GM23248 (cell line): ENCODE data around the gene TAF4. TPM values are rescaled to one million over a fixed set of nuclear protein-coding genes. Genes with fewer than 3 reads are reported as not detected.

Experiments
- DNase-seq: peaks from one replicate; pipeline ENCODE4 v3.0.0-alpha.2; 2015
- H2AFZ ChIP-seq: fragments of 200-600 bp; sonication (generic); 2 replicates; pipeline ENCODE4 v1.6.1; 2016; ENCODE audit warnings: antibody characterized with exemption
- H3F3A ChIP-seq: fragments of 200-600 bp; sonication (generic); 2 replicates; pipeline ENCODE4 v1.6.1; 2016; ENCODE audit warnings: mild to moderate bottlenecking, antibody characterized with exemption, mixed run types; ENCODE audit not compliant: insufficient read depth
- H3K27ac ChIP-seq: fragments of 200-600 bp; sonication (generic); 2 replicates; pipeline ENCODE4 v1.5.1; 2016; ENCODE audit warnings: mild to moderate bottlenecking
- H3K27me3 ChIP-seq: fragments of 200-600 bp; sonication (generic); replicated peaks from 2 replicates; pipeline ENCODE4 v1.6.1; 2016; ENCODE audit warnings: mild to moderate bottlenecking; ENCODE audit not compliant: insufficient read depth
- H3K36me3 ChIP-seq: fragments of 200-600 bp; sonication (generic); 2 replicates; pipeline ENCODE4 v1.6.1; 2016; ENCODE audit warnings: low read depth, mild to moderate bottlenecking
- H3K4me1 ChIP-seq: fragments of 200-600 bp; sonication (generic); 2 replicates; pipeline ENCODE4 v1.6.1; 2016; ENCODE audit warnings: mild to moderate bottlenecking; ENCODE audit not compliant: insufficient read depth
- H3K4me2 ChIP-seq: fragments of 200-600 bp; sonication (generic); one replicate; pipeline ENCODE4 v1.6.1; 2016; ENCODE audit warnings: mild to moderate bottlenecking; ENCODE audit not compliant: unreplicated experiment
- H3K4me3 ChIP-seq: fragments of 200-600 bp; sonication (generic); 2 replicates; pipeline ENCODE4 v1.5.1; 2016; ENCODE audit warnings: mild to moderate bottlenecking
- H3K79me2 ChIP-seq: fragments of 200-600 bp; sonication (generic); 2 replicates; pipeline ENCODE4 v1.6.1; 2016; ENCODE audit warnings: mild to moderate bottlenecking; ENCODE audit not compliant: insufficient read depth
- H3K9ac ChIP-seq: fragments of 200-600 bp; sonication (generic); 2 replicates; pipeline ENCODE4 v1.6.1; 2016; ENCODE audit warnings: mild to moderate bottlenecking
- H3K9me2 ChIP-seq: fragments of 200-600 bp; sonication (generic); 2 replicates; pipeline ENCODE4 v1.6.1; 2016; ENCODE audit warnings: mixed run types, mild to moderate bottlenecking, moderate library complexity; ENCODE audit not compliant: insufficient read depth
- H3K9me3 ChIP-seq: fragments of 200-600 bp; sonication (generic); one replicate; pipeline ENCODE4 v1.6.1; 2017; ENCODE audit warnings: low read depth
- H4K20me1 ChIP-seq: fragments of 200-600 bp; sonication (generic); 2 replicates; pipeline ENCODE4 v1.6.0; 2016; ENCODE audit not compliant: insufficient read depth
- EZH2 ChIP-seq: fragments of 200-600 bp; sonication (generic); IDR thresholded peaks from 2 replicates; pipeline ENCODE4 v1.6.1; 2018; ENCODE audit warnings: antibody characterized with exemption, mild to moderate bottlenecking; ENCODE audit not compliant: insufficient read depth, poor library complexity, severe bottlenecking
- EZH2phosphoT487 ChIP-seq: fragments of 200-600 bp; sonication (generic); IDR thresholded peaks from 2 replicates; pipeline ENCODE4 v1.6.1; 2018; ENCODE audit warnings: antibody characterized with exemption, moderate library complexity, mild to moderate bottlenecking, low read depth; ENCODE audit not compliant: insufficient read depth
- WGBS, 2 experiments: methylation state at CpG; one replicate each; pipeline ENCODE4 v1.1.6; 2015 to 2017; ENCODE audit warnings: low lambda C conversion rate in 2 of 2, low coverage in 1 of 2; ENCODE audit errors: missing lambda C conversion rate in 2 of 2; 5-methylcytosine and 5-hydroxymethylcytosine counted together
- in situ Hi-C: fragments of 300-500 bp; cut with MboI; formaldehyde crosslinking; loops from 2 replicates; pipeline ENCODE4 v1.15.0; 2020
- polyA plus RNA-seq: library from polyadenylated mRNA; unstranded; fragments of >200 nt; fragmentation: Nextera tagmentation; extraction: Ambion mirVana; gene quantifications from 2 replicates; pipeline ENCODE4 v1.2.1, GENCODE V29; 2016
- total RNA-seq: library from RNA; depleted of rRNA; stranded (reverse); fragments of >200 nt; shearing (Covaris generic); gene quantifications from 2 replicates; pipeline ENCODE4 v1.2.3, GENCODE V29; 2014

The TAF4 gene
- total and polyA plus RNA-seq, 2 experiments from 2014 or later = 1.4 to 2.9 TPM

DNA sequence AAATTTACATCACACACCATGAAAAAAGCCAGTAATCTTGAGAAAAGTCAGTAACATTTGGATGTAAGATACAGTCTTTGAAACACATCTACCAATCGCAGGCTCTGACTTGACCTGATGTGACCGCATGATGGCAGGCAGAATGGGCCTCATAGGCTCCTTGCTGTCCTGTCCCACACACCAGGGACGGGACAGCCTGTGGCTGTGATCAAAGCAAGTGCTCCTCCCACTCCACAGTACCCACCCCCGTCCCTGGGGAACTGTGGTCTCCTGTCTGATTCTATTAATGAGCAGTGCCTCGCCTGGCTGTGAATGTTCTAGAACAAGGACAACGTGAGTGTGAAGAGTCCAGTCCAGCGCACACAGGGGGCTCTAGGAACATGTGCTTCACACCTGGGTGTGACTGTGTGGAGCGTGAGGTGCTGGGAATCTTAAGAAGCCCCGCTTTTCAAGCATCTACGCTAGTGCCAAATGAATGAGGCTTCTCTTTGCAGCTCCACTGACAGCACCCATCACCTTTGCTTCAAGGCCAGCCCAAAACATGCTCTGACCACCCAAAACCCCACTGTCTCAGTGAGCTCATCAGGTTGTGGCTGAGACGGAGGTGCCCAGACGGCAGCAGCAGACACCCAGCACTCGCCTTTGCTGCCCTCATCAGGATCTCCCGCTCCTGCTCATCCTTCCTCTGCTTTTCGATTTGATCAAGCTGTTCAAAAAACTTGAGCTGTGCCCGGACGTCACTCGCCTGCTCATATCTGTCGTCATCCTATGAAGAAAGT is 67.1 kb downstream of the TAF4 start:
- WGBS, 2 experiments = 89 to 91% methylated on average over 19 of the region's 19 CpGs
- in situ Hi-C loops = no loop called here
- TF ChIP-seq EZH2 (no peak), EZH2phosphoT487 (no peak)

DNA sequence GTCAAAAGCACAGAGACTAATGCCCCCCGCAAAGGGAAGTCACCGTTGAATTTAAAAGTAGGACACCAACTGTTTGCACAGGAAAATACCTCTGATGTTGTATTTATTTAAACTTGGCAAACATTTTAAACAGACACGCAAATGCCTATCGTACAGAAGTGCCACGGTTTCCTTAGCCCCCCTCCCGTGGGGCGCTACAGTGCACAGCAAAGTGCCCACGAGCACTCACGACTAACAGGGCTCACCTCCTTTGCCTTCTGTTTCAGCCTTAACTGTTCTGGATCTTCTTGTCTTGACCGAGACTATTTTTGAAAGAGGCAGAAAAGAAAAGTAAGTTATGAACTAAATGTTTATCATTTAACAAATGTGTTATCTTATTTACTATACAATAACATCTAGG is 67.8 kb downstream of the TAF4 start:
- Histone ChIP-seq H3K79me2 (no peaks in the 10 kb centered on the region), H3K36me3 (peaks cover 5% of the 10 kb centered on the region; the same call in 1 of the 2 replicates), H3F3A (no peaks in the 10 kb centered on the region), H3K4me1 (no peaks in the 10 kb centered on the region), H3K27ac (no peak overlapping the region), H3K4me3 (no peak overlapping the region), H3K27me3 (no peaks in the 10 kb centered on the region), H3K9me2 (no peaks in the 10 kb centered on the region), H2AFZ (no peak overlapping the region), H3K4me2 (no peak overlapping the region), H3K9ac (no peak overlapping the region), H3K9me3 (no peaks in the 10 kb centered on the region), H4K20me1 (no peaks in the 10 kb centered on the region)
- in situ Hi-C loops = no loop called here
- WGBS, 2 experiments = 91 to 96% methylated on average over 10 of the region's 10 CpGs
- DNase-seq = no peak
- TF ChIP-seq EZH2 = no peak
- TF ChIP-seq EZH2phosphoT487 = no peak

More for the DNA sequence above, 67.1 kb downstream of the TAF4 start:
- no peak overlapping the region for H3K27ac ChIP-seq
- H3K9me2 ChIP-seq = no peaks in the 10 kb centered on the region
- no peak overlapping the region for H3K4me2 ChIP-seq
- DNase-seq = no peak
- no peaks in the 10 kb centered on the region for H4K20me1 ChIP-seq
- H3K4me1 ChIP-seq = no peaks in the 10 kb centered on the region
- peaks cover 11% of the 10 kb centered on the region; the same call in 1 of the 2 replicates for H3K36me3 ChIP-seq
- no peak overlapping the region for H3K9ac ChIP-seq
- no peak overlapping the region for H2AFZ ChIP-seq
- no peaks in the 10 kb centered on the region for H3F3A ChIP-seq
- H3K9me3 ChIP-seq = no peaks in the 10 kb centered on the region
- no peaks in the 10 kb centered on the region for H3K79me2 ChIP-seq
- no peak overlapping the region for H3K4me3 ChIP-seq
- no peaks in the 10 kb centered on the region for H3K27me3 ChIP-seq

DNA sequence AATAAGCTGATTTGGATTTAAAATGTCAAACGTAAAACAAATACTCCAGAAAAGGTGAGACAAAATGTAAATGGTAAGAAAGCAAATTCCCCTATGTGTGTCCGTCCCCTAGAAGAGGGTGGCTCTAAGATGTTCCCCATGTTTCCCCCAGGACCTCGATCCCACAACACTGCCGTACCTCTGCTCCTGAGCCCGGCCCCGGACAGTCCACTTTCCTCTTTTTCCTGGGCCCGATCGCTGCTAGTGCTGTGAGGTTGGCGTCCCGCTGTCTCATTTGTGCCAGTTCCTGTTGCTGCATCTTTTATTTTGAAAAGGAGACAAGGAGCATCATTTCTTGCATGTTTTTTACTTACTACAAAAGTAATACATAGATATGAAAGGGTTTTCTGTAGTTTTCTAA is 68.3 kb downstream of the TAF4 start:
- Histone ChIP-seq H4K20me1 (no peaks in the 10 kb centered on the region), H3K27me3 (no peaks in the 10 kb centered on the region), H2AFZ (no peak overlapping the region), H3K4me2 (no peak overlapping the region), H3K4me3 (no peak overlapping the region), H3K36me3 (peaks cover 3% of the 10 kb centered on the region; the same call in 1 of the 2 replicates), H3K79me2 (no peaks in the 10 kb centered on the region), H3K27ac (no peak overlapping the region), H3K9me3 (no peaks in the 10 kb centered on the region), H3F3A (no peaks in the 10 kb centered on the region), H3K4me1 (no peaks in the 10 kb centered on the region), H3K9me2 (no peaks in the 10 kb centered on the region), H3K9ac (no peak overlapping the region)
- TF ChIP-seq EZH2 (no peak), EZH2phosphoT487 (no peak)
- WGBS, 2 experiments = 83 to 86% methylated on average over 10 of the region's 10 CpGs
- DNase-seq = no peak
- in situ Hi-C loops = no loop called here

DNA sequence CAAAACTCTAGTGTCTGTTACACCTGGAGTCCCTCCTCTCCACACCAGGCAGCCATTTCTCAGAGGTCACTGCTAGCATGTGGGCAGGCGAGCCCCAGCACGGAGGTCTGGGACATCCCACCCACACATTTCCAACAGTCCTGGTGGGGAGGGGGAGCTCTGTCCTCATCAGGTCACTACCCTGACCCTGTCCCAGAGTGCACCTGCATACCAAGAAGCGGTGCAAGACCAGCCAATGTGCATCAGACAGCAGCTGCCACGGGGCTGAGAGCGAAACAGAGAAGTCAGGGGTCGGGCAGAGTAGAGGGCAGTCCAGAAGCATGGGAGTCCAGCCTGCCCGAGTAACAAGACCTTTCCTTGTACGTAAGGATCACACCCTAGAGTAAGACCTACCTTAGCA is 71.1 kb downstream of the TAF4 start:
- no peaks in the 10 kb centered on the region for H3K9me3 ChIP-seq
- 97 to 100% methylated on average over 8 of the region's 8 CpGs for WGBS, 2 experiments
- no peaks in the 10 kb centered on the region for H3K27me3 ChIP-seq
- no peak overlapping the region for H3K4me3 ChIP-seq
- H3K79me2 ChIP-seq = no peaks in the 10 kb centered on the region
- no peaks in the 10 kb centered on the region for H3K9me2 ChIP-seq
- H2AFZ ChIP-seq = no peak overlapping the region
- no peak overlapping the region for H3K4me2 ChIP-seq
- H3K27ac ChIP-seq = no peak overlapping the region
- H3K4me1 ChIP-seq = no peaks in the 10 kb centered on the region
- in situ Hi-C loops = no loop called here
- H3K9ac ChIP-seq = no peak overlapping the region
- no peak for DNase-seq
- peaks cover 17% of the 10 kb centered on the region for H3K36me3 ChIP-seq
- TF ChIP-seq EZH2 (no peak), EZH2phosphoT487 (no peak)
- no peaks in the 10 kb centered on the region for H4K20me1 ChIP-seq
- H3F3A ChIP-seq = no peaks in the 10 kb centered on the region
